PC-3 (cell line): ENCODE data around the gene CORT. TPM values are rescaled to one million over a fixed set of nuclear protein-coding genes. Genes with fewer than 3 reads are reported as not detected.

Experiments
- ATAC-seq: fragments of 200-7000 bp; cut with Tn5 transposase; 2 replicates; pipeline ENCODE4 v1.9.1; 2020; ENCODE audit warnings: mild to moderate bottlenecking, moderate library complexity
- BruUV-seq: library from RNA; stranded (reverse); fragments of 400-500 nt; replicated peaks from 2 replicates; lab custom pipeline; 2021; lab: Mats Ljungman, UMichigan
- CTCF ChIA-PET: fragments of 300-600 bp; sonication (Branson Sonifier 250); formaldehyde crosslinking; loops from one replicate; lab custom pipeline; 2022; ENCODE audit warnings: antibody characterized with exemption; lab: Charles Lee
- POLR2A ChIA-PET: fragments of 300-600 bp; sonication (Branson Sonifier 250); formaldehyde crosslinking; loops from one replicate; lab custom pipeline; 2022; ENCODE audit warnings: antibody characterized with exemption; ENCODE audit not compliant: unreplicated experiment; lab: Charles Lee
- DNase-seq: peaks from one replicate; pipeline ENCODE4 v3.0.0-alpha.2; 2015
- H2AFZ ChIP-seq: fragments of 300-600 bp; sonication (generic); 2 replicates; pipeline ENCODE4 v1.6.0; 2016; ENCODE audit warnings: antibody characterized with exemption, low read length
- H3F3A ChIP-seq: fragments of 300-600 bp; sonication (generic); one replicate; pipeline ENCODE4 v1.6.0; 2017; ENCODE audit warnings: antibody characterized with exemption, low read length, control low read depth, mild to moderate bottlenecking; ENCODE audit not compliant: unreplicated experiment
- H3K27ac ChIP-seq: fragments of 300-600 bp; sonication (generic); 2 replicates; pipeline ENCODE4 v1.5.1; 2016; ENCODE audit warnings: mild to moderate bottlenecking, low read length
- H3K27me3 ChIP-seq: fragments of 300-600 bp; sonication (generic); 2 replicates; pipeline ENCODE4 v1.6.1; 2016; ENCODE audit warnings: low read length, mixed read lengths
- H3K36me3 ChIP-seq: fragments of 300-600 bp; sonication (generic); 2 replicates; pipeline ENCODE4 v1.6.1; 2016; ENCODE audit warnings: low read depth, mixed run types, low read length, mixed read lengths
- H3K4me1 ChIP-seq: fragments of 300-600 bp; sonication (generic); 2 replicates; pipeline ENCODE4 v1.5.1; 2016; ENCODE audit warnings: low read length; ENCODE audit not compliant: insufficient read depth
- H3K4me2 ChIP-seq: fragments of 300-600 bp; sonication (generic); 2 replicates; pipeline ENCODE4 v1.6.0; 2016; ENCODE audit warnings: low read length
- H3K4me3 ChIP-seq: fragments of 300-600 bp; sonication (generic); 2 replicates; pipeline ENCODE4 v1.5.1; 2016; ENCODE audit warnings: mild to moderate bottlenecking, low read length, mixed read lengths
- H3K79me2 ChIP-seq: fragments of 300-600 bp; sonication (generic); 2 replicates; pipeline ENCODE4 v1.6.1; 2017; ENCODE audit warnings: low read length, mixed read lengths
- H3K9ac ChIP-seq: fragments of 300-600 bp; sonication (generic); 2 replicates; pipeline ENCODE4 v1.6.0; 2016; ENCODE audit warnings: mild to moderate bottlenecking, low read length
- H3K9me2 ChIP-seq: fragments of 300-600 bp; sonication (generic); replicated peaks from 2 replicates; pipeline ENCODE4 v1.6.1; 2016; ENCODE audit warnings: mixed run types, low read length, mixed read lengths
- H3K9me3 ChIP-seq: fragments of 300-600 bp; sonication (generic); 2 replicates; pipeline ENCODE4 v1.6.1; 2016; ENCODE audit warnings: low read length, mixed read lengths
- H4K20me1 ChIP-seq: fragments of 300-600 bp; sonication (generic); 2 replicates; pipeline ENCODE4 v1.6.1; 2016; ENCODE audit warnings: low read length, mixed read lengths
- EZH2 ChIP-seq: fragments of 300-600 bp; sonication (generic); IDR thresholded peaks from one replicate; pipeline ENCODE4 v1.6.1; 2017; ENCODE audit warnings: antibody characterized with exemption, mild to moderate bottlenecking, low read length; ENCODE audit not compliant: unreplicated experiment
- EZH2phosphoT487 ChIP-seq: fragments of 300-600 bp; sonication (generic); IDR thresholded peaks from 2 replicates; pipeline ENCODE4 v1.6.1; 2018; ENCODE audit warnings: mild to moderate bottlenecking, antibody characterized with exemption, low read length, borderline replicate concordance
- intact Hi-C: fragments of 100-400 bp; cut with micrococcal nuclease; formaldehyde crosslinking; loops from 2 replicates; pipeline ENCODE4 v1.9.0; 2023
- total RNA-seq: library from RNA; depleted of rRNA; stranded (reverse); fragments of >200 nt; gene quantifications from 2 replicates; pipeline ENCODE4 v1.2.3, GENCODE V29; 2014
- TF ChIP-seq, protein P1 (sequence below): fragments of 300-600 bp; sonication (generic); conservative IDR thresholded peaks from 2 replicates; pipeline ENCODE4 v1.5.1; 2017; ENCODE audit warnings: antibody characterized with exemption, low read depth, mild to moderate bottlenecking, low read length

CORT gene
- total RNA-seq, 1 experiment from 2014 or later = not detected

DNA sequence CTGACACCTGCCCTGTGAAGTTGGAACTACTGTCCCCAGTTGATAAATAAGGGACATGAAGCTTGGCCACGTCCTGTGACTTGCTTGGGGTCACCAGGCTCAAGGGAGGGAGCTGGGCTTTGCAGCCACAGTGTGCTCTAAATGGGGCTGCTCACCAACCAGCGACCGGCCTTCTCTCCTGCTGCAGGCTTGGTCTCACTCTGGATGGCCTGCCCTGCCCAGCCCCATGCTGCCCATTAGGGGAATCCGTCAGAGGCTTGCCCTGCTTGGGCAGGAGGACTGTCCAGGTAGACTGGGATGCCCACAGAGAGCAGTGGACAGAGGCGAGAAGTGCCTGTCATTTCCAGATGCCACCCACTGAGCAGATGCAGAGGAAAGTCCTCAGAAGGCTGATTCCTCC, 20.8 kb upstream of the CORT start:
- no peak overlapping the region for H2AFZ ChIP-seq
- H4K20me1 ChIP-seq = no peaks in the 10 kb centered on the region
- POLR2A ChIA-PET = no interaction called here
- peaks cover 8% of the 10 kb centered on the region; the same call in 1 of the 2 replicates for H3K4me1 ChIP-seq
- intact Hi-C loops = loop anchor here (1.0 kb wide), 2 partner anchors 52 to 219 kb away; partner anchors contain the start of gene KIF1B
- peaks cover 16% of the 10 kb centered on the region for H3K79me2 ChIP-seq
- no peaks in the 10 kb centered on the region for H3F3A ChIP-seq
- no peaks in the 10 kb centered on the region for H3K9me2 ChIP-seq
- no peaks in the 10 kb centered on the region for H3K9me3 ChIP-seq
- no TSS peak for BruUV-seq
- H3K9ac ChIP-seq = no peak overlapping the region
- no peaks in the 10 kb centered on the region for H3K36me3 ChIP-seq
- no peak overlapping the region for H3K4me2 ChIP-seq
- TF ChIP-seq, protein P1, sequence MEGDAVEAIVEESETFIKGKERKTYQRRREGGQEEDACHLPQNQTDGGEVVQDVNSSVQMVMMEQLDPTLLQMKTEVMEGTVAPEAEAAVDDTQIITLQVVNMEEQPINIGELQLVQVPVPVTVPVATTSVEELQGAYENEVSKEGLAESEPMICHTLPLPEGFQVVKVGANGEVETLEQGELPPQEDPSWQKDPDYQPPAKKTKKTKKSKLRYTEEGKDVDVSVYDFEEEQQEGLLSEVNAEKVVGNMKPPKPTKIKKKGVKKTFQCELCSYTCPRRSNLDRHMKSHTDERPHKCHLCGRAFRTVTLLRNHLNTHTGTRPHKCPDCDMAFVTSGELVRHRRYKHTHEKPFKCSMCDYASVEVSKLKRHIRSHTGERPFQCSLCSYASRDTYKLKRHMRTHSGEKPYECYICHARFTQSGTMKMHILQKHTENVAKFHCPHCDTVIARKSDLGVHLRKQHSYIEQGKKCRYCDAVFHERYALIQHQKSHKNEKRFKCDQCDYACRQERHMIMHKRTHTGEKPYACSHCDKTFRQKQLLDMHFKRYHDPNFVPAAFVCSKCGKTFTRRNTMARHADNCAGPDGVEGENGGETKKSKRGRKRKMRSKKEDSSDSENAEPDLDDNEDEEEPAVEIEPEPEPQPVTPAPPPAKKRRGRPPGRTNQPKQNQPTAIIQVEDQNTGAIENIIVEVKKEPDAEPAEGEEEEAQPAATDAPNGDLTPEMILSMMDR = no peak
- TF ChIP-seq EZH2 (no peak), EZH2phosphoT487 (no peak)
- no peak overlapping the region for H3K4me3 ChIP-seq
- DNase-seq (no peak), ATAC-seq (no peak)
- CTCF ChIA-PET = no interaction called here
- no peak overlapping the region for H3K27ac ChIP-seq
- H3K27me3 ChIP-seq = no peaks in the 10 kb centered on the region

DNA sequence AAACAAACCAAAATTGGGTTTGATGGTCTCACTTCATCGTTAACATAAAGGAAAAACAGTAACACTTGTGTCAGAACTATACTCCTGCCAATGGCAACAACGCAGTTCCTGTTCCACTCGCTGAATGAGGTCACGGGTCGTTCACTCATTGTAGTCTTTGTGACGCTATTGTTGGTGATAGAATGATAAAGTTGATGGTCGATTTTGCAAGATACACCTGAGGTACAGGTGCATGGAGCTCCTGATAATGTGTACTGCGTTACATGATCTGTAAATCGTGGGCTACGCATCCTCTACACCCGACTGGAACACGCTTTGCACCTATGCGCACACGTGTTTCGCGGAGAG, 20.0 kb upstream of the CORT start:
- peak; percentile 28 for DNase-seq
- Histone ChIP-seq H3K9ac (peak overlapping the region; percentile 88), H3K27me3 (no peaks in the 10 kb centered on the region), H4K20me1 (no peaks in the 10 kb centered on the region), H3K79me2 (peaks cover 16% of the 10 kb centered on the region), H3F3A (no peaks in the 10 kb centered on the region), H3K9me2 (no peaks in the 10 kb centered on the region), H2AFZ (peak overlapping the region; percentile 98), H3K9me3 (no peaks in the 10 kb centered on the region), H3K4me3 (peak overlapping the region; percentile 85), H3K36me3 (no peaks in the 10 kb centered on the region), H3K4me1 (peaks cover 8% of the 10 kb centered on the region; the same call in 1 of the 2 replicates), H3K4me2 (peak overlapping the region; percentile 98), H3K27ac (peak overlapping the region; percentile 71; the same call in 1 of the 2 replicates)
- TSS peak; percentile 66 for BruUV-seq
- no peak; the same call in 1 of the 2 replicates for ATAC-seq
- POLR2A ChIA-PET = no interaction called here
- intact Hi-C loops = loop anchor here (1.0 kb wide), 2 partner anchors 42 to 64 kb away; partner anchors contain the start of gene DFFA
- TF ChIP-seq EZH2 = no peak
- TF ChIP-seq EZH2phosphoT487 = no peak
- TF ChIP-seq, protein P1 = no peak
- CTCF ChIA-PET = interaction anchor here (0.7 to 1.9 kb wide), 2 partner anchors 42 to 169 kb away, joined by 4 to 7 read pairs; no protein-coding TSS in a partner anchor
